HG03460 (cell line): ENCODE measurements around the gene SH3GL2.

Source experiments
- ATAC-seq: cut with Tn5 transposase; IDR thresholded peaks from one replicate; pipeline ENCODE4 v1.9.1; 2021; ENCODE audit not compliant: unreplicated experiment

The SH3GL2 gene

DNA sequence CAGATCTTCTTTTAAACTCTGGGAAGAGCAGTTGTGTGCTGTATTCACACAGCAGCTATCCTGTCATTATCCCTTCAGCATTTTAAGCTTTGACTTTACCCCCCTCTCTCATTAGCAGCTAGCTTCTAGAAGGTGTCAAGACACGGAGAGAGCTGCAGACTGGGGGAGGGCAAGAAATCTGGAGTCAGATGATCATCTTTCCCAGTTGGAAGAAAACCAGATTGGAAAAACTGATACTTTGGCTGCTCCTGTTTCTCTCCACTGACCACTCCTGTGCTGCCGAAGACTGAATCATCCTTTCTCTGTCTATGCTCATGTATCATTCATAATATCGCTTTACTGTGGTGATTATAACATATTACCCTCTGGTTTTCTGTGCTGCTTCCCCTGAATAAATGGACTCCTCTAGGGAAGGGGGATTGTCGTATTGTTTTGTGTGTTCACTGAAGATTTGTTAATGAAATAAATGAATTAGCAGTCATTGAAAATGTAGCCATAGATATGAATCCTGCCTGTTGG is 75.1 kb downstream of the SH3GL2 start:
- ATAC-seq = no peak

DNA sequence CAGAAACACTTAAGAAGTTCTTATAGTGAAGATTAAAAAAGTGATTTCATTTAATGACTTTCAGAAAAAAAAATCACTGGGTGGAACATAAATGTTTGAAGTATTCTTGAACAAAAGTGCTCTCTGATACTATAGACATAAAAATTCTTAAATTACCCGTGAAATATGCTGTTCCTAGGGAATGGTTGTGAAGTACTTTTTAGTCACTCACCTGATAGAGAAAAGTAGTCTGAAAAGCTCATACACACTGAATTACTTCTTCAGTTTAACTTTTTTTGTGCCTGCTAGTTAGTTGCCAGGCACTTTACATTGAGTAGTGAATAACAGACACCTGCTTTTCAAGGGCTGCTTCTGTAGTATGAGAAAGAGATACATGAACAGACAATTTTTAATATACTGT is 78.0 kb downstream of the SH3GL2 start:
- ATAC-seq = no peak

- ATAC-seq = no peak
Measured at GRCh38 chr9:17658237-17658636, 79.4 kb downstream of the SH3GL2 start.

DNA sequence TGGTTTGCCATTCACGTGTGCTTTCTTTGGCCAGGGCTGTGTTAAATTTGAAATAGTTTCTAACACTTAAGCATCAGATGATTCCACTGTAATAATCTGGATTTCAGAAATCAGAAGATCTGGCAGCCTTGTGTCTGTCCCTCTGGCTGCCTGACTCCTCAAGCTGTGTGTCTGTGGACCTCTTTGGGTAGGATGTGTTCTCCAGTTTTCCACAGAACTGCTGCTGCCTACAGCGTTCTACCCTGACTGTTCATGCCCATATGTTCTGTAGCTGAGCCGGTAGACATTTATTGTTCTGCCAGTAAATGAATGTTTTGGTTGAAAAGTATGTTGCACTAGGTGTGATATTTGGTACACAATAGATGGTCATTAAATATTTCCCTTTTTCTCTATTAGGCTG is 81.3 kb downstream of the SH3GL2 start:
- no peak for ATAC-seq

DNA sequence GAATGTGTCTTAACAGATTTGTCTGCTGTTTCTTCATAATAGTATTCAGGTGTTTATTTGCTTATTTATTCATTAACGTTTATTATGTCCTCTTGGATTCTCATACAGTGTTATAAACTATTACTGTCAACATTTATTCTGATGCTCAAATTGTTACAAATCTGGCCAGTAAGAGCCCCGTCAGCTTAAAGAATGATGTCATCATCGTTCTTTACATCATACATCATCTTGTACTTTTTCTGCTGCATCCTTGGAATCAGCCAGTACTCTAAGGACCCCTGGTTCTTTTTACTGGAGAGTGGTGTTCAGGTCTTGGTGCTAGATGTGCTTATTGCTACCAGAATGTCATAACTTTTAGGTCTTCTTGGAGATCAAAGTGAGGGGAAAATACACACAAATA is 86.6 kb downstream of the SH3GL2 start:
- ATAC-seq = no peak

GRCh38 chr9:17669206-17669605 is 90.3 kb downstream of the SH3GL2 start:
- ATAC-seq = no peak

GRCh38 chr9:17682684-17683083 is 103.8 kb downstream of the SH3GL2 start:
- ATAC-seq = no peak

GRCh38 chr9:17688834-17689233 is 110.0 kb downstream of the SH3GL2 start:
- no peak for ATAC-seq

- ATAC-seq = no peak
Measured at GRCh38 chr9:17694336-17694735, 115.5 kb downstream of the SH3GL2 start.

DNA sequence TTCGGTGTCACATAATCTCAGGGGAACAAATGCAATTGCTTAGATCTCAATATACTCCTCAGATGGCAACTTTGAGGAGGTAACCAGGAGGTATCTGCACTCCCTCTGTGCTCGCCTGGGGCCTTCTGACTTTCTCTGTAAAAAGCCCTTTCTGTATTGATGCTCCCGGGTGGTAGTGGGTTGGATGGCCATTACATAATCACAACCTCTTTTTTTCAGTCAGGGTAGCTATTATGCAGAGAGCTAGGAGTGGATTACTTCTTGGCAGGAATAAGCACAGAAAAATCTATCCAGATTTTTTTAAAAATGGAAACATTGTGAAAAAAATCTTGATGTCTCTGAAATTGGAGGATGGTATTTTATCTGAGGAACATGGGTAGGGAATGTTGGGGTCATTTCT is 116.6 kb downstream of the SH3GL2 start:
- ATAC-seq = no peak

DNA sequence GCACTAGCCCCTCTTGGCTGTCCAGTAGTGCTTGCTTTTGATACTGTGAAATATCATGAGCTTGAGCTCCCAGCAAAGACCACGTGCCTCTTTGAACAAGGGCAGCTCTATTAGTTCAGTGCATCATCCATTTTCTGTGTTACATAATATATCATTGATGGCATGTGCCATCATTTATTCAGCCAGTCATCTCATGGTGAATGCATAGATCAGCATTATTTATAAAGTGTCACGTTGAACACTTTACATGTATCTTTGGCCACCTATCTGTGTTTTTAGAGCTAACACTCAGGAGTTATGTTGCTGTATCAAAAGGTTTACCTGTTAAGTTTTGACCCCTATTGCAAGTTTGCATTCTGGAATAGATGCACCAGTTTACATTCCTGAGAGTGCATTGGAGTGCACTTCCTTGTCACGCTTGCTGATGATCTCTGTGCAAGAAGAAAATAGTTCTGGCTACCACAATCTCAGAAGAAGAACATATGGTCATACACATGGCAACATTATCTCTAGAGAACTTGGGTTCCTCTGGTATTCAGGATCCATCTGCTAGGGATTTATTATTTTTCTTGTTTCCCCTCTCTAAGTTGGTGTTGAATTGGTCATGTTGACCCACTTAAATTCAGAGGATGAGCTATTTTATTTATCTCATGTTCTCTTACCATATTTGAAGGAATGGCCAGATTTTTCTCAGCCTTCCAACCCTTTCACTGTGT is 120.9 kb downstream of the SH3GL2 start:
- ATAC-seq = no peak

DNA sequence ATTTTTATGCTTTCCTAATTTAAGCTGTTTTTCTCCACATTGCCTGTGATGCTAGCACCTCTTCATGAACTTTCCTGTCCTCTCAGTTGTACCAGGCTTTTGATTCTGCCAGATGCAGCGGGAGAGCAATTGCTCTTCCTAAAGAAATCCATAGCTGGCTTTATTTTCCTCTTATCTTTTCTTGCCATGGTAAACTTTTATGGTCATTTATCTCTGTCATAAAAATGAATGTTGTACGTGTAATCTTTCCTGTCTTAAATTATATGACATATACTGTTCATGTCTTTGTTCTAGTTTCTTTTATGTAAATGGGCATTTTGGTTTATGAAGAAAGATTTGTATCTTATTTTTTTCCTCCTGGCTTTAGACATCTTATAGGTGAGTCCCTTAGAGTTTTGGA is 127.5 kb downstream of the SH3GL2 start:
- no peak for ATAC-seq

- no peak for ATAC-seq
Measured at GRCh38 chr9:17719053-17719452, 140.2 kb downstream of the SH3GL2 start.

GRCh38 chr9:17721954-17722353 is 143.1 kb downstream of the SH3GL2 start:
- no peak for ATAC-seq

DNA sequence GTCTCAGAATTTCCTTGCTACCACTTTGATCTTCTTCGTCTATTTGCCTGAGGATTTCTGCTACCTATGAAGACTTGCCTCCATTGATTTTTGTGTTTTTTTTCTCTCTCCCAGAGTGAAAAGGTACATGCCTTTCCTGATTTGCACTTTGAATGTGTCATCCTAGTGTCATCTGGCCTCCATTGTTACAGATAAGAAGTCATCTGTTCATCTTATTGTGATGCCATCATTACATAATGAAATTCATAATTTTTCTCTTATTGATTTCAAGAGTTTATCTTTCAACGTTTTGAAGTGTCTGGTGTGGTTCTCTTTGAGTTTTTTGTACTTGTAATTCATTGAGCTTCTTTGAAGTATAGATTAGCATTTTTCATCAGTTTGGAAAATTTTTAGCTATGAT is 144.8 kb downstream of the SH3GL2 start:
- ATAC-seq = no peak

DNA sequence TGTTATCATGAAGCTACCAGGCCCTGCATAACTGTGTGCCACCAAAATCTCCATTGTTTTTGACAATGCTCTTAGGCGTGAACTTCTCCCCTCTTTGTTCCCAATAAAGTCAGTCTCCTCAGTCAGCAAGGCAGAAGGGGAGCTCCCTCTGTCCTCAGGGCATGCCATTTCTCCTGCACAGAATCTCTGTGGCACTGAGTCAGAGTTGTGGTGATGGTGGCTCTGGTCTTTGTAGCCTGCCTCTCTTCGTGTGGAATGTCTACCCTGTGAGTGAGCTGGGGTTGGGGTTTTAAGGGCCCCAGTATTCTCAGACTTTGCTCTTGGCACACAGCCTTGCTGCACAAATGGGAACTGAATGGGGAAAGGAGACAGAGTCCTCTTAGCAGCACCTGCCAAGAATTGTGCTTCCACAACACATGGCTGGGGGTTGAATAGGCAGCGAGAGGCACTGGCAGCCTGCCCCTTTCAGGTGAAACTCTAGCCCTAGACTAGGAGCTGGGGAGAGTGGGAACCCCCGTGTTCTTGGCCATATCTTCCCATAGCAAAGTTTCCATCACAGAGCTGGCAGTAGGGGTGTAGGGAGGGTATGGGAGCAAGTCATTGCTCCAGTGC is 146.6 kb downstream of the SH3GL2 start:
- no peak for ATAC-seq

DNA sequence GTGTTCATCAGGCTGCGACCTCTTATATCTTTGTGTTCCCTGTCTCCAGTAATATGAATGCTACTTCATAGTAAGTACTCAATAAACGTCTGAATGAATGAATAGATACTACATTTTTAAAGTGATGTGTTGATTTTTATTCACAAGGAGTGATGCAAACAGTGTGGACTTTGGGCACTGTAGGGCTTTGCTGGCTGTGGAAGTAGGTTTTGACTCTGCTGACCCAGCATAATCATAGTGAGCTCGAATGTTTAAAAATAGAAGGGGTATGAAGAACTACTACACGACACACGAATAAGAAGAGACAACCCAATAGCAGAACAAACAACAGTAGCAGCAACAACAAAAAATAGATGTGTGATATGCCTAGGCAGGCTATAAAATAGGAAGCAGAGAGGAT is 147.4 kb downstream of the SH3GL2 start:
- no peak for ATAC-seq

DNA sequence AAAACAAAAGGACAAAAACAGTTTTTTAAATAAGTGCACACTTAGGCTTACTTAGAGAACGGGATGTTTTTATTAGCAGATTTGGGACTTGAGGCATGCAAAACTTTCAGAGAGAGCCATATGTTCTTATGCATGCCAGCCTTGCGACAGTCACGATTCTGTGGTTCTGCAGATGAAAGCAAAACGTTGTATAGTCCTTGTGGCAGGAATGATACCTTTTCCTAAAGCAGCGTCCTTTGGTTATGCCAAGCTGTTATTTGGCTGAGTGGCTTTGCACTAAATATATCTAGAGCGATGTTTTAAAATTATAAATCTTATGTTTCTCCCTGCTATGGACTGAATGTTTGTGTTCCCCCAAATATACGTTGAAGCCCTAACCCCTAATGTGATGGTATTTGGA is 152.0 kb downstream of the SH3GL2 start:
- no peak for ATAC-seq

- no peak for ATAC-seq
Measured at GRCh38 chr9:17731308-17731707, 152.4 kb downstream of the SH3GL2 start.

DNA sequence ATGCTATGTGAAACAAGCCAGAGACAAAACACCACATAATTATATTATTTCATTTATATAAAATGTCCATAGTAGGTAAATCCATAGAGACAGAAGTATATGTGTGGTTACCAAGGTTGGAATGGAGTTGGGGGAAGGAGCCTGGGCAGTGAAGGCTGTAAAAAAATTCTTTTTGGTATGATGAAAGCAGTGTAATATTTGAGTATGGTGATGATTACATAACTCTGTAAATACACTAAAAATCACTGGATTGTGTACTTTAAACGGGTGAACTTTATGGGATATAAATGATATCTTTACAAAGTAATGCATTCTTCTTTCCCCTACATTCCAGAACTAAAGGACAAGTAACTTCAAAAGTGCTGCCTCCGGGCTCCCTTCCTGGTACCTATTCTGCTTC is 155.8 kb downstream of the SH3GL2 start:
- no peak for ATAC-seq

- ATAC-seq = no peak
Measured at GRCh38 chr9:17735859-17736258, 157.0 kb downstream of the SH3GL2 start.

DNA sequence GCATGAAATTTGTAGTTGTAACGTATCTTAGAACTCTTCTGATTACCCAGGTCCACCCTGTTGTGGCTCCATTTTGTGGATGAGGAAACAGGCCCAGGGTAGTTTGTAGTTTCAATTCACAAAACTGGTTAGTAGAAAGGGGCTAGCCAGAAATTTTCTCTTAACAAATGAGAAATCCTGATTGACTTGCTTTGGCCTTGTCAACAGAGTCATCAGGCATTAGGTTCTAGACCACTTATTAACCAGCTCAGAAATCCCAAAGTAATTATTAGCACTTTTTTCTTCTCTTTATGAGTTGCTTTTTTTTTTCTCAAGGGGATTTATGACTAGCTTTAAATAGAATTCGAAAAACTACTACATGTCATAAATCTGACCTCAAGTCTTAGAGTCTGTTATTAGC is 160.2 kb downstream of the SH3GL2 start:
- ATAC-seq = peak; percentile 67

- no peak for ATAC-seq
Measured at GRCh38 chr9:17739736-17740135, 160.9 kb downstream of the SH3GL2 start.
